ENCODE measurements around the gene DSTN. TPM values are rescaled to one million over a fixed set of nuclear protein-coding genes. Genes with fewer than 3 reads are reported as not detected.

Gene DSTN
- total and polyA plus RNA-seq, 2 of the 4 experiments (the other 2 are of a cell fraction), result 221 to 269 TPM

DNA sequence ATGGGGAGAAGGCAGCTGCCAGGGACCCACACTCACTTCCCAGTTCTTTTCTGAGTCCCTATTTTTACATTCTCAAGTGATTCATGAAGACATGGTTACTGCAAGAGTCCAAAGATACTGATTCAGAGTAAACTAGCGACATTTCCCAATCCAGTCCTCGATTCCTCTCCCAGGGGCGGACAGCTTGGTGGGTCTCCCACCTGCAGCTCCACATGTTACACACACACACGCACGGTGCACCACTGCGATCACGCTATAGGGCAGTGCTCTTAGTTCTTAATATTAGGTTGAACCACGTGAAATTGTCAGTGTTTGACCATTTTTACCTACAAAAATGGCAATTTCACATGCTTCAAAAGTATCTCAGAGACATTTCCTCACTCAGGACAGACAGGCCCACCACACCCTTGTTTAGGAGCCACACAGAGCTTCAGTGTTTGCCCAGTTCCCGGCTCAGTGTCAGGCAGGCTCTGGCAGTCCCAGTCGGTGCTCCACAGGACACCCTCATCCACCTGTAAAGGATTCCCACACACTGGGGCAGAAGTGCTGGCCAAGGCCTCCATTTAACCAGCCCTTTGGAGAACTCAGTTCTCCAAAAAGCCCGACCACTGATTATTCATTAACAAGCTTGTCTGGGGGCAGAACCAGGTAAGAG is 60.4 kb downstream of the DSTN start:
- Histone ChIP-seq H3K4me1 (ENCODE audit: control insufficient read depth, insufficient read depth, low read length) (no peaks in the 10 kb centered on the region; the same call in 1 of the 2 replicates), H3K9me1 (ENCODE audit: insufficient read depth, low read length) (no peaks in the 10 kb centered on the region), H3K4ac (ENCODE audit: low read depth, low read length) (no peak overlapping the region), H4K91ac (ENCODE audit: insufficient read depth, low read depth, low read length) (no peak overlapping the region), H2BK20ac (ENCODE audit: low read depth, low read length) (no peak overlapping the region), H2BK120ac (ENCODE audit: low read depth, low read length) (no peak overlapping the region), H3K23ac (ENCODE audit: low read depth, low read length) (no peak overlapping the region), H3K4me2 (ENCODE audit: low read depth, low read length) (no peak overlapping the region), H3K79me1 (ENCODE audit: low read depth in 1 of 2, low read length in 2 of 2) (peaks cover 37 to 96% of the 10 kb centered on the region in 2 experiments), H3K9ac (ENCODE audit: low read depth, low read length) (no peak overlapping the region), H2BK5ac (ENCODE audit: low read depth, low read length, poor library complexity, severe bottlenecking) (no peak overlapping the region), H3K18ac (ENCODE audit: low read depth, low read length) (no peak overlapping the region), H2AFZ (replicated peaks; ENCODE audit: low read length, poor library complexity) (no peak overlapping the region), H3K27ac (ENCODE audit: insufficient read depth, low read length) (no peak overlapping the region), H3K4me3 (ENCODE audit: insufficient read depth, low read depth, low read length) (no peak overlapping the region), H3K14ac (replicated peaks; ENCODE audit: low read depth, low read length) (no peak overlapping the region), H3K56ac (ENCODE audit: extremely low read depth, insufficient read depth, low read length) (no peak overlapping the region), H4K8ac (ENCODE audit: low read depth in 2 of 2, low read length in 2 of 2) (no peak overlapping the region), H3K36me3 (ENCODE audit: control insufficient read depth, insufficient read depth, low read length) (peaks cover 98% of the 10 kb centered on the region), H3K9me3 (ENCODE audit: control insufficient read depth, insufficient read depth, low read length) (no peaks in the 10 kb centered on the region), H4K5ac (ENCODE audit: low read depth, low read length) (no peak overlapping the region), H3K27me3 (ENCODE audit: control insufficient read depth, insufficient read depth, low read length) (no peaks in the 10 kb centered on the region), H2BK15ac (ENCODE audit: low read depth, low read length) (no peak overlapping the region), H2AK5ac (ENCODE audit: low read depth, low read length) (no peak overlapping the region), H4K20me1 (ENCODE audit: insufficient read depth, low read length) (peaks cover 93% of the 10 kb centered on the region), H2AK9ac (replicated peaks; ENCODE audit: low read depth, low read length, poor library complexity) (peak overlapping the region; percentile 19)
- TF ChIP-seq CEBPB (IDR thresholded peaks at IDR 0.05; ENCODE audit: low read depth, low read length), result no peak
- no peak for TF ChIP-seq RCOR1 (IDR thresholded peaks at IDR 0.05; ENCODE audit: insufficient replicate concordance, low read length)
- no peak for TF ChIP-seq NFE2L2 (IDR thresholded peaks at IDR 0.05; ENCODE audit: low read depth, low read length)
- TF ChIP-seq MXI1 (IDR thresholded peaks at IDR 0.05; ENCODE audit: borderline replicate concordance, low read depth, low read length), result no peak
- no peak for TF ChIP-seq SMC3 (IDR thresholded peaks at IDR 0.05; ENCODE audit: low read depth, low read length)
- TF ChIP-seq, protein P1, sequence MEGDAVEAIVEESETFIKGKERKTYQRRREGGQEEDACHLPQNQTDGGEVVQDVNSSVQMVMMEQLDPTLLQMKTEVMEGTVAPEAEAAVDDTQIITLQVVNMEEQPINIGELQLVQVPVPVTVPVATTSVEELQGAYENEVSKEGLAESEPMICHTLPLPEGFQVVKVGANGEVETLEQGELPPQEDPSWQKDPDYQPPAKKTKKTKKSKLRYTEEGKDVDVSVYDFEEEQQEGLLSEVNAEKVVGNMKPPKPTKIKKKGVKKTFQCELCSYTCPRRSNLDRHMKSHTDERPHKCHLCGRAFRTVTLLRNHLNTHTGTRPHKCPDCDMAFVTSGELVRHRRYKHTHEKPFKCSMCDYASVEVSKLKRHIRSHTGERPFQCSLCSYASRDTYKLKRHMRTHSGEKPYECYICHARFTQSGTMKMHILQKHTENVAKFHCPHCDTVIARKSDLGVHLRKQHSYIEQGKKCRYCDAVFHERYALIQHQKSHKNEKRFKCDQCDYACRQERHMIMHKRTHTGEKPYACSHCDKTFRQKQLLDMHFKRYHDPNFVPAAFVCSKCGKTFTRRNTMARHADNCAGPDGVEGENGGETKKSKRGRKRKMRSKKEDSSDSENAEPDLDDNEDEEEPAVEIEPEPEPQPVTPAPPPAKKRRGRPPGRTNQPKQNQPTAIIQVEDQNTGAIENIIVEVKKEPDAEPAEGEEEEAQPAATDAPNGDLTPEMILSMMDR (conservative IDR thresholded peaks at IDR 0.05; ENCODE audit: low read depth, low read length), result no peak
- no peak for TF ChIP-seq POLR2A (IDR thresholded peaks at IDR 0.05; ENCODE audit: low read depth, low read length)
- no peak for TF ChIP-seq CHD1 (IDR thresholded peaks at IDR 0.05; ENCODE audit: low read depth, low read length)
- TF ChIP-seq, protein P2, sequence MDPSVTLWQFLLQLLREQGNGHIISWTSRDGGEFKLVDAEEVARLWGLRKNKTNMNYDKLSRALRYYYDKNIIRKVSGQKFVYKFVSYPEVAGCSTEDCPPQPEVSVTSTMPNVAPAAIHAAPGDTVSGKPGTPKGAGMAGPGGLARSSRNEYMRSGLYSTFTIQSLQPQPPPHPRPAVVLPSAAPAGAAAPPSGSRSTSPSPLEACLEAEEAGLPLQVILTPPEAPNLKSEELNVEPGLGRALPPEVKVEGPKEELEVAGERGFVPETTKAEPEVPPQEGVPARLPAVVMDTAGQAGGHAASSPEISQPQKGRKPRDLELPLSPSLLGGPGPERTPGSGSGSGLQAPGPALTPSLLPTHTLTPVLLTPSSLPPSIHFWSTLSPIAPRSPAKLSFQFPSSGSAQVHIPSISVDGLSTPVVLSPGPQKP (IDR thresholded peaks at IDR 0.05; ENCODE audit: borderline replicate concordance, low read depth, low read length), result no peak
- TF ChIP-seq RAD21 (IDR thresholded peaks at IDR 0.05; ENCODE audit: low read length), result no peak
- CTCF ChIA-PET, result no interaction called here
- dilution Hi-C loops (cut with HindIII; ENCODE audit: low sequenced_read_pairs, unreplicated experiment) (no loop called here), intact Hi-C loops (cut with micrococcal nuclease) (no loop called here), in situ Hi-C loops (cut with MboI; ENCODE audit: low sequenced_read_pairs) (loop anchor here (25.0 kb wide), 1 partner anchor 507 kb away; the partner anchor contains the start of genes KAT14 and PET117)
- no peak for ATAC-seq (ENCODE audit: low read depth)
- POLR2A ChIA-PET (ENCODE audit: unreplicated experiment), result no interaction called here
- 98% methylated on average over 8 of the region's 11 CpGs; no CpG with 5 or more reads in 1 of the 2 experiments for WGBS, 2 experiments (ENCODE audit: extremely low coverage in 2 of 2, insufficient read length in 1 of 2)
- DNase-seq, result no peak
- BruUV-seq (replicated peaks), result no TSS peak
